Activated T-cell treated with anti-CD3 and anti-CD28 coated beads for 48 hours (primary cell): Measurements from ENCODE around the gene HSPBAP1.
"Not testable (repeated sequence)": the region's sequence is repeated elsewhere in the genome, so short reads cannot be mapped to it uniquely, and the experiment has no call there.

ENCODE experiments used
- DNase-seq: peaks from one replicate; pipeline ENCODE4 v3.0.0-alpha.2; 2020; ENCODE audit warnings: low read depth

HSPBAP1 gene

DNA sequence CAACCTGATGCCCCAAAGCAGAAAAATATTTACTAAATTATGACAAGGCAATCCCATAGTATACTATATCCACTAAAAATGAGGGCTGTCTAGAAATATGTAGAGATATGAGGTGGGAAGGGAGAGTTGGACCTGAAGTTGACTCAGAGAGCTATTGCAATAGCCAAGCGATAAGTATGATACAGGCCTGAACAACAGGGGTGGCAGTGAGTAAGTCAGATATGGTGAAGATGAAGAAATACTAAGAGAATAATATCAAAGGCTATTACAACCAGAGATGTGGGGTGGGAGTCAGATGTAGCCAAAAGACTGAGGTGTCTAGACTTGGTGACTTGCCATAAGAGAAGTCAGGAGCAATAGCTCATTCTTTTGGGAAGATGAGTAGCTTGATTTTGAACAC is 9.2 kb downstream of the HSPBAP1 start:
- DNase-seq: no peak

DNA sequence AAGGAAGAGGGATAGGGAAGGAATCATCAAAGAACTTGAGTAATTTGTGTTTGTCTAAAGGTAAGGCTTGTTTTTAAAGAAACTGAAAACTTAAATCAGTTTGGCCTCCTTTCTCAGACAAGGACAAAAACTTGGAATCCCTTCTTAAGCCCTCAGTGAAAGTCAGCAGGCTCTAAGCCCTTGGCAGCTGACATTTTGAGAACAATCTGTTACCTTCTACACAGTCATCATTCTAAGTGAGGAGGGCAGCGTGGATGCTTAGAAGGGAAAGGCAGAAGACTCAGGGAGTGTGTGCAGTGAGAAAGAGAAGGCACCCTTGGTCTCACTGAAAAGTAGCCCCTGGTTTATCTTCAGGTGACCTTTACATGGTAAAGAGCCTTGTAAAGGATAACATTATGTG is 10.8 kb downstream of the HSPBAP1 start:
- DNase-seq: no peak

DNA sequence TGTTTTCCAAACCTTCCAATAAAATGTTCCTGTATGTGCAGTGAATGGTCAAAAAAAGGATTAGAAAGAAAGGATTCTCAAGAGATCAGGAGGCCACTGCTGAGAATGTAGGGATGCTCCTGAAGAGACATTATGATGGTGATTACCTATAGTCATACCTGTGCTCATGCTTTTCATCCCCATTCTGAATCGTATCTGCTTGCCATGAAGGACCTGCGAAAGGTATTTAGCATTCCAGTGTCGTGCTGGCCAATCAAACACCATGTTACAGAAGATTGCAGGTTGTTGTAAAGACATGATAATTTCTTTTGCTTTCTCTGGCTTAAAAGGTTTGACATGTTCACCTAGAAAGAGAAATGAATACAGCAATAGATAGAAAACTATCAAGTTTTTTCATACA is 16.1 kb downstream of the HSPBAP1 start:
- DNase-seq: no peak

DNA sequence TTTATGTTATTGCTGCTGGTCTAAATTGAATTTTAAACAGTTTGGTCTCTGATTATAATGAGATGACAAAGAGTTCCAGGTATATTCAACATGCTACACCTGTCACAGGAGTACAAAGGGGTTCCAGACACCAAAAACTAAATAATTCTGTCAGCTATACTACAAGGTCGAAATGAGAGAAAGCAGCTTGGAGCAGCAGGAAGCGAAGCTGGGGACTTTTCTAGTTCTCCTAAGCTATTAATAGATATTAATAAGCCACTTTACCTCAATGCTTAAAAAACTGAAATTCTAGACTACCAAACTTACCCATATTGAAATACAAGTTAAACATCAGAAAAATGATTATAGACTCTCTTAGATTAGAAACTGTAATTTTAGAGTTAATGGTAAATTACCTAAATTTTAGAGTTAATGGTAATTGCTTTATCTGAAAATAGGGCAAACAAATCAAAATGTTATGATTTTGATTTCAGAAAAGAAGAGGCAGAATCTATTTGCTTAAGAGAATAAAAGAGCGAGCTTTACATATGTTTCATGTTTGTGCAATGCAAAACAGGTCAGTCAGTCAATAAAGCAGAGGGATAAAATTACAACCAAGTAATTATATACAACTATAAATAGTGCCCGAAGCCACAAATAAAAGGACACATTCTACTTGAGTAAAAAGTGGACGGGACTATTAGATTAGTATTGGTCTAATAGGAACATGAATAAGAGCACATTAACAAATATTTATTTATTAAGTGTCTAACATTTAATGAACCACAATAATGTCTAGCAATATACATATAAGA is 16.8 kb downstream of the HSPBAP1 start:
- no peak for DNase-seq

DNA sequence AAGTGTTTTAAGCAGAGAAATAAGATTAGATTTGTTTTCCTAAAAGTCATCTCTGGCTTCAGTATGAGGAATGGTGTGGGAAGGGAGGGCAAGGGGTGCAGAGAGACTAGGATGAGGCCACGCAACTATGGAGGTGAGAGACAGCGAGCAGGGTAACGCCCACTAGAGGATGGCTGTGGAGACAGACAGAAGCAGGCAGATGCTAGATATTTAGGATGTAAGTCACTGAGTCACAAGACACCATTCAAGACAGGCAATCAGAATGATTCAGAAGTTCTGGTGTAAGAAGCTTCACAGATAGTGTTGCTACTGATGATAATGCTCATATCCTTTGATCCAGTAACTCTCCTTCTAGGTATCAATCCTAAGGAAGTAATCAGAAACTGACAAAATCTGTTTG is 19.1 kb downstream of the HSPBAP1 start:
- no peak for DNase-seq

DNA sequence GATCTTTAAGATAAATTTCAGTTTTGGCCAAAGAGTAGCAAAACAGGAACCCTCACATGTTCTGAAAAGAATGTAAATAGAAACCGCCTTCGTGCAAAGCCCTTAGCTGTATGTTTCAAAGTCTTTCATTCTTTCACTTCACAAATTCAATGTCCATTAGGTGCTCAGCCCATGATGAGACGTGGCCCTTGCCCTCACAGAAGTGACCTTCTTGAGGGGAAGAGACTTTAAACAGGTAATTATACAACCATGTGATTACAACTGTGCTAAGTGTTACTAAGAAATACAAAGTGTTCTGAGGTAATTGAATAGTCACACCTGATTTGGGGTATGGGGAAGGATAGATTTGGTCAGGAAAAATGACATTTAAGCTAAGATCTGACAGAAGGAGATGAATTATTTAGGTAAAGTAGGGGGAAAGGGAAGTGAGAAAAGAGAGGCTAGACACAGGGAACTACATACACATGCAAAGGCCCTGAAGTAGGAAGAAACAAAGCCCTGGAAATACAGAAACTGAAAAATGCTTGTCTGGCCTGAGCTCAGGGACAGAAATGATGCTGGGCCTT is 19.6 kb downstream of the HSPBAP1 start:
- DNase-seq: no peak

DNA sequence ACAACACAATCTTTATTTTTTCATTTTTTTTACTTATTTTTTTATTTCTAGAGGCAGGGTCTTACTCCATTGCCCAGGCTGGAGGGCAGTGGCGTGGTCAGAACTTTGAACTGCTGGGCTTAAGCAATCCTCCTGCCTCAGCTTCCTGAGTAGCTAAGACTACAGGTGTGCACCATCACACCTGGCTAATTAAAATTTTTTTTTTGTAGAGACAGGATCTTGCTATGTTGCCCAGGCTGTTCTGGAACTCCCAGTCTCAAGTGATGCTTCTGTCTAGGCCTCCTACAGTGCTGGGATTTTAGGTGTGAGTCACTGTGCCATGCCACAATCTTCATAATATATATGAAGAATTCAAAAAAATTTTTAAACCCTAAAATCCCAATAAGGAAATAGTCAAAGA is 20.8 kb downstream of the HSPBAP1 start:
- no peak for DNase-seq

DNA sequence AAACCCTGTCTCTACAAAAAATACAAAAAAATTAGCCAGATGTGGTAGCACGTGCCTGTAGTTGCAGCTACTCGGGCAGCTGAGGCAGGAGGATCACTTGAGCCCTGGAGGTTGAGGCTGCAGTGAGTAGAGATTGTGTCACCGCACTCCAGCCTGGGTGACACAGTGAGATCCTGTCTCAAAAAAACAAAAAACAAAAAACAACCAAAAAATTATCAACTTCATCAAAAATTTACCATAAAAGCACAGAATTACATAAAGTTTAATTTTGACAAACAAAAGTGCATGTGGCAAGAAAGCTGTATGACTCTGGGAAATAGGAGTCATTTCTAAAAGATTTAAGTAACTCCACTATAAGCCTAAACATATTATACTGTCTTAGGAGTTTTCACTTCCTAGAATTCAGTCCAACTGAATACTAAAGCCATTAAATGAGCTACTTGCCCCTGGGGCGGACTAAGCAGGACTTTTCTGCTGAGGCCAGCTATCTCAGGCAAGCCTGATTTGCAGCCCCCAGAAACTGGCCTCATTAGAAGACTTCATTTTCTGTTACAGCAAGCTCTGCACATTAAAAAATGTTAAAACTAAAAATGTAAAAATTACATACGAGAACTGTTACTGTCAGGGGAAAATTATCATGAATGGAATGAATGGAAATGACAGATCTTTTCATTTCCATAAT is 23.0 kb downstream of the HSPBAP1 start:
- no peak for DNase-seq

DNA sequence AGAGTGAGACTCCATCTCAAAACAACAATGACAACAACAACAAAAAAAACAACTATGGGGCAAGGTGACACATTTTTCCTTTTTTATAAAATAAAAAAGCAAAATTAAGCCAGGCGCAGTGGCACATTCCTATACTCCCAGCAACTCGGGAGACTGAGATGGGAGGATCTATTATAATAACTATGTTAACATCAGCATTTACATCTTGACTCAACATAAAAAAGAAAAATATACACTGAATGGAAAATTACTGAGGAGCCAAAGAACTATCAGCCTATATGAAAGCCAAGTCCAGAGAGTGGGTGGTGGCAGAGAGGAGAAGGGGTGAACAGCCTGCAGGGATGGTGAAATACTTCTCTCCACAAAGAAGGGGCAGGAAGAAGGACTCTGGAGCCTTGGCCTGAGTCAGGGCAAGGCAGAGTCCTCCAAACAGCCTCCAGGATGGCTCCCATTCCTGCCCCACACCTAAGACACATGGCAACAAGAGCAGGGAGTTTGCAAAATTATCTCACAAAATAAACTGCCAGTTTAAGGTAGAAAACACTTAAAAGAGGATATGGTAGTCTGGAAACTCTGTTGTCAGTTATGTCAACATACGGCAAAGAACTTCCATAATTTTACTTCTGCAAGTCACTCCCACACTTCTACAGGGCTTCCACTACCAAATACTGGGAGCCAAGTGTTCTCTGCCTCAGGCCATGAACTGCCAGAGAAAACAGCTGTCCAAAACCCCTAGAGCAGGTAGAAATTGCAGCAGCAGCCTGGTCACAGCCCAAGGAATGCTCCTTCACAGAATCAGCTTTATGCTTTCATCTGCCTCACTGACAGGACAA is 25.9 kb downstream of the HSPBAP1 start:
- DNase-seq: no peak

DNA sequence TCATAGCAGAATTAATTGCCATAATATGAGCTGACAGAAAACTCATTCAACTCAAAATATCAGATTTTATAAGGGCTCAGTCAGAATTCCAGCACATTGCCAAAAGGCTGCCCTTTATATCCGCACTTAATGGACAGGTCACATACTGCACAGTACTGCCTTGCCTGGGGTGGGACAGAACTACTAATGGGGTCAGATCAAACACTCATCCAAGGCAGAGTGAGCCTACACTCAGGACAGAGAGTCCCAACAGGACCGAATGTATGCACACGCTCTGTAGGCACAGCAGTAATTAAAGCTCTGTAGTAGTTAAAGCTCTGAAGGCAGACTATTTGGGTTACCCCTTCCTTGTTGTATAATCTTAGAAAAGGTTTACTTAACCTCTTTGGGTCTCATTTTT is 27.2 kb downstream of the HSPBAP1 start:
- no peak for DNase-seq

DNA sequence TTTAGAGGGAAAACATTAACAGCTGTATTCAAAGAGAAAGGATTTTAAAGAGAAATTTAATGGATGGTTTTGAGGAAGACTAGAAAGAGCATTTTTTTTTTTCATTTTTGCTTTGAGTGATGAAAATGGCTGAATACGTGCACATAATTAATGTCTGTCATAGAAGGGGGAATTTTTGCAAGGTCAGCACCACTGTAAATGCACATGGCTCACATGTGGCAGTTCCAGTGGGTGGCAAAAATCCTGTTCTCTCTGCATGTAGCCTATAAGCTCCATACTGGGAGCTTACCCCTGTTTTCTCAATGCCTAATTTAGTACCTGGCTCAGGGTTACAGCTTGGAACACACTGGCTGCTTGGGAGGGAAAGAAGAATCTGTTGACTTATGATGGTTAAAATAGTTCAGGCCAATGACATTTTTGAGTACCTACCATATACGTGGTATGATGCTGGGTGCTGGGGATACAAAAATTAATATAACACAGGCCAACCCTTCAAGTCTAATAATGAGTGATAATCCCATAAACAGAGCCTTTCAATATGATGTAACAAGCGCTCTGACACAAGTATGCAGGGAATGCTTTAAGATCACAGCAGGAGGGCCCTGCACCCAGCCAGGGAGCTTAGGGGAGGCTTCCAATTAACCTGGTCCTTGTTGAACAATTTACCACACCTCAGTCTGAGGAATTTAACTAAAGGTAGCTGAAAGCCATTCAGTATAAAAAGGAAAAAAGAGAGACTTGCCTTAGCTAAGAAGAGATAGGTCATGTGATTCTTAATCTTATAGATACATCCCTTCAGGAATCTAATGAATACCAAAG is 33.0 kb downstream of the HSPBAP1 start:
- no peak for DNase-seq

DNA sequence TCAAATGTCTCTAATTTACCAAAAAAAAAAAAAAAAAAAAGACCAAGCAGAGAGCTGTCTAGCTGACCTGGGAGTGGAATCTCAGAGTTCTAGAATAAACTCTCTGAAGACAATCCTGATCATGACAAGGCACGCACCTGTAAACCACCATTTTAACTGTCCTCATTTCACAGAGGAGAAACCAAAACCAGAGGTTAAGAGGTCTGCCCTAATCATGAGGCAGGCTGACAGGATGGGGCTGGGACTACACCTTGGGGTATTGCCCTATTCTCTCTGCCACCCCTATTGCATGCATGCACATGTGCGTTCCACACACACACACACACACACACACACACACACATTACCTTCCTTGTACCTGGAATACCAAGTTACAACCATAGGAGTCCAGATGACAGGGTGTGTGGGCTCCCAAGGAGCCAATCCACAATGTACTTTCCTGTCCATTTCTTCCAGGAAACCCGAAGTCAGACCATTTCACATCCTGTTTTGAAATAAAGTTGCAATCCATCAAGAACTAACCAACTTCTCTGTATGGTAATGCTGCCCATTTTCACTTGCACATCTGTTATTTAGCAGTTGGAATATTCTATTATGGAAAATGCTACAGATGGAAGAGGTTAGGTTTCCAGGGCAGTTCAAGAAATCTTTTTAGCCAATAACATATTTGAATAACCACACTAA is 34.6 kb downstream of the HSPBAP1 start:
- DNase-seq: no peak

DNA sequence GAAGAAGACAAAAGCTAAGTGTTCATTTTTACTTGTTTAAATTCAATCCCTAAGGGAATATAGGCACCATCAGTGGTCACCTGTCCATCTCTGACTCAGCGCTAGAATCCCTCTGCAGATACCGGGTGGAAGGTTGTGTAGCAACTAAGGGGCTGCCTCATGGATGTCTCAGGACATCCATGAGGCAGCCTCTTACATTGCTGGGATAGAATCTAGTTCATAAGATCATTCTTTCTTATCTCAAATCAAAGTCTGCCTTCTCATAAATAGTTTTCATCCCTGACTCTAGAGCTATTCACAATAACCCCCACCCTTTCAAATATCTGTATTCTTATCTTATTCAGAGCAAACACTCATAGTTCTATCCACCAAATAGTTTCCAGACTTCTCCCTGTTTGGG is 38.1 kb downstream of the HSPBAP1 start:
- no peak for DNase-seq

DNA sequence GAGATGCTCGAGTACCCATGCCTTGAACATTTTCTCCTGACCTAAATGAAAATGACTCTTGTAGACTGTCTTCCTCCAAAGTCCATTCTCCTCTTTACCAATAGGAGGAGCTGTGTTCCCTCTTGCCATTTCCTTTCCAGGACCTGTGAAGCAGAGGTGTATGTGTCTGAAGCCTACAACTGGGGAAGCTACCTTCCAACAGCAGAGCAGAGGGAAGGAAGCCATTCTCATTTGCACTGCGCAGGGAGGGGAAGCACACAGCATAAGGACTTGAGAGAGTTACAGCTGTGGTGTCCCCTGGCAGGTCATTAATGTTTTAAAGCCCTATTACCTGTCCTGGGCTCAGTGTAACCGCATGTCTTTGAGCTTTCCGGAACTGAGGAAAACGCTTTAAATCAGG is 38.7 kb downstream of the HSPBAP1 start:
- DNase-seq: no peak

DNA sequence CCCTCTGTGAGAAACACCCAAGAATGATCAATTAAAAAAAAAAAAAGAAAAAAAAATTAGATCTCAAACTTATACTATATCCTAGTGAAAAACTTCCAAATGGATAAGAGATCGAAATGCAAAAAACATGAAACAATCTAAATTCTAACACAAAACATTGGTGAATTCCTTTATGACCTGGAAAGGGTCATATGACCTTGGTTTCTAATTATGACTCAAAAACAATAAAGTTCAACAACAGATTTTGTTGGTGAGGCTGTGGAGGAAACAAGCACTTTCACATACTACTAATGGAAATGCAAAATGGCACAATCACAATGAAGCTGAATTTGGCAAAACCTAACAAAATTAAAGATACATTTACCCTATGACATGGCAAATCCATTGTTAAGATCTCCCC is 45.3 kb downstream of the HSPBAP1 start:
- DNase-seq: no peak

DNA sequence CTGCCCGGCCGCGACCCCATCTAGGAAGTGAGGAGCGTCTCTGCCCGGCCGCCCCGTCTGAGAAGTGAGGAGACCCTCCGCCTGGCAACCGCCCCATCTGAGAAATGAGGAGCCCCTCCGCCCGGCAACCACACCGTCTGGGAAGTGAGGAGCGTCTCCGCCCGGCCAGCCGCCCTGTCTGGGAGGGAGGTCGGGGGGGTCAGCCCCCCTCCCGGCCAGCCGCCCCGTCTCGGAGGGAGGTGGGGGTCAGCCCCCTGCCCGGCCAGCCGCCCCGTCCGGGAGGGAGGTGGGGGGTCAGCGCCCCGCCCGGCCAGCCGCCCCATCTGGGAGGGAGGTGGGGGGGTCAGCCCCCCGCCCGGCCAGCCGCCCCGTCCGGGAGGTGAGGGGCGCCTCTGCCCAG is 46.3 kb downstream of the HSPBAP1 start:
- DNase-seq: not testable (repeated sequence)

DNA sequence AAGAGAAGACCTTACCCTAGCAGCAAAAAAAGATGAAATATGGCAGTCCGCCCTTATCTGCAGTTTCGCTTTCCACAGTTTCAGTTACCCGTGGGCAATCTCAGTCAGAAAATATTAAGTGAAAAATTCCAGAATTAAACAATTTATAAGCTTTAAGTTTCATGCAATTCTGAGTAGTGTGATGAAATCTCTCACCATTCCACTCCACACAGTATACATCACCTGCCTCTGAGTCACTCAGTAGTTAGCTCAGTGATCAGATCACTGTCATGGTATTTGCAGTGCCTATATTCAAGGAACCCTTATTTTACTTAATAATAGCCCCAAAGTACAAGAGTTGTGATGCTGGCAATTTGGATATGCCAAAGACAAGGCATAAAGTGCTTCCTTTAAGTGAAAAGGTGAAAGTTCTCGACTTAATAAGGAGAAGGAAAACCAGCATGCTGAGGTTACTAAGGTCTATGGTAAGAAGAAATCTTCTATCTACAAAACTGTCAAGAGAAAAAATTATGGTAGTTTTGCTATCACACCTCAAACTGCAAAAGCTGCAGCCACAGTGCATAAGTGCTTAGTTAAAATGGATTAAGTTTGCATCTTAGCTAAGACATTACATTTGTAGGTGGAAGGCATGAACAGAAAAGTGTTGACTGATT is 48.1 kb downstream of the HSPBAP1 start:
- DNase-seq: no peak

DNA sequence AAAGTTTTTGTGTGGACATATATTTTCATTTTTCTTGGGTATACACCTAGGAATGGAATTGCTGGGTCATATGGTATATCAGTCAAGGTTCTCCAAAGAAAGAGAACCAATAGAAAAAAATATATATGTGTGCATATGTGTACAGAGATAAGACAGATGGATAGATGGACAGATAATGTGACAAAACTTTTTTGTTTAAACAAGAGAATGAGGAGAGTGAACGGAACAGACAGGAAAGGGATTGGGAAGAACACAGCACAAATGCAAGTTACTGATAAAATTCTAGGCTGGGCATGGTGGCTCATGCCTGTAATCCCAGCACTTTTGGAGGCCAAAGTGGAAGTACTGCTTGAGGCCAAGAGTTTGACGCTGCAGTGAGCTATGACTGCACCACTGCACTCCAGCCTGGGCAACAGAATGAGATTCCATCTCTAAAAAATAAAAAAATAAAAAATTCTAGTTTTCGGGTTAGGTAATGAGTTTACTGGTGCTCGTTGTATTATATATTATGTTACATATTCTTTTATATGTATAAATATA is 50.0 kb downstream of the HSPBAP1 start:
- no peak for DNase-seq

DNA sequence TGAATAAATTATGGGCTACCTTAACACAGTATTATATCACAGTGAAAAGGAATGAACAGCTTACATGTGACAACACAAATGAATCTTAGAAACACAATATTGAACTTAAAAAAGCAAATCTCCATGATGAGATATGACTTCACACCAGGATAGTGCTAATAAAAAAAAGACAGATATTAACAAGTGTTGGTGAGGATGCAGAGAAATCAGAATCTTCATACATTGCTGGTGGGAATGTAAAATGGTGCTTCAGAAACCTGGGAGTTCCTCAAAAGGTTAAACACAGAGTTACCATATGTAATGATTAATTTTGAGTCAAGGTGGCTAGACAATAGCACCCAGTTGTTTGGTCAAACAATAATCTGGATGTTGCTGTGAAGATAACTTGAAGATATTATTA is 51.4 kb downstream of the HSPBAP1 start:
- DNase-seq: no peak

DNA sequence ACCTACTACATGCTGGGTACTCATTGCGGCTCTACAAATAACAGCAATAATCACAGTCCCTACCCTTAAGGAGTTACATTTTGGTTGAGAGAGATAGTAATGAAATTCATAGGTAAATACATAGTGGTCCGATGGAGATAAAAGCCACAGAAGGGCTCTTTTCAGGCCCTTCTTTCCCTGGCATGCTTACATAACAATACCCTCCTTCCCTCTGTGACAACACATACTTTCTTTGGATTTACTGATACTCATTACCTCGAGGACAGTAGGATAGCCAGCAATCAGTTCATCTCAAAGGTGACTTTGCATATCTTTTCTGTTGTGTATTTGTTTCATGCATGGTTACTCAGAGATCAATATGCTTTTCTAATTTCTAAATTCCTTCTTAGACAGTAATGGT is 54.5 kb downstream of the HSPBAP1 start:
- no peak for DNase-seq
